GM12892 (cell line): Measurements from ENCODE around the gene PDYN.

ENCODE experiments used
- DNase-seq: peaks from one replicate; pipeline ENCODE4 v3.0.0; 2011; ENCODE audit not compliant: insufficient read length
- FAIRE-seq: peaks from 2 replicates; lab custom pipeline; 2011; peaks lifted over from hg19 to GRCh38; lab: Jason Lieb, UNC
- POLR2A ChIP-seq: IDR thresholded peaks from 2 replicates; pipeline ENCODE4 v1.6.1; 2011; ENCODE audit warnings: low read depth, low read length, control low read depth
- POLR2AphosphoS5 ChIP-seq: IDR thresholded peaks from 2 replicates; pipeline ENCODE4 v1.6.1; 2011; ENCODE audit warnings: low read depth, low read length, control low read depth
- TAF1 ChIP-seq: IDR thresholded peaks from 2 replicates; pipeline ENCODE4 v1.6.1; 2011; ENCODE audit warnings: low read depth, mild to moderate bottlenecking, control low read depth, low read length, borderline replicate concordance

Gene PDYN

DNA sequence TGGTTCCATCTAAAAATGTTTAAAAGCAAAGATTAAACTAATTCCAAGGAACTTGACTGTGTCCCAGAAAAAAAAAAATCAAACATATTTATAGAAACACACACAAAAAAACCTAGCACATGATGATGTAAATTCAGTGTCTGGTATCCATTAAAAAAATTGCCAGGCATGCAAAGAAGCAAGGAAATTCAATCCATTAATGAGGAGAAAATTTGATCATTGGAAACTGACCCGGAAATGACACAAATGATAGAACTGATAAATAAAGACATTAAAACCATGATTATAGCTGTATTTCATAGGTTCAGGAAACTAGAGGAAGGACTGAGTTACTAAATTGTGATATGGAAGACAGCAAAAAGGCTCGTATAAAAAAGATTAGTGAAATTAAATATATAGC lies 34.7 kb downstream of the PDYN start:
- DNase-seq (no peak), FAIRE-seq (no peak)
- TF ChIP-seq POLR2A (no peak), TAF1 (no peak), POLR2AphosphoS5 (no peak)

DNA sequence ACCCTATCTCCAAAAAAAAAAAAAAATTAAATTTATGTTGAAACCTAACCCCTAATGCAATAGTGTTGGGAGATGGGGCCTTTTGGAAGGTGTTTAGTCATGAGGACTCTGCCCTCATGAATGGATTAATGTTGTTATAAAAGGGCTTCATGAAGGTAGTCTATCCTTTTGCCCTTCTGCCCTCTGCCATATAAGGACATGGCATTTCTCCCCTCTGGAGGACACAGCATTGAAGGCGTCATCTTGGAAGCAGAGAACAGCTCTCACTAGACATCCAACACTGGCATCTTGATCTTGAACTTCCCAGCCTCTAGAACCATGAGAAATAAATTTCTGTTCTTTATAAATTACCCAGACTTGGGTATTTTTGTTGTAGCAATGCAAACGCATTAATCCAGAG lies 35.4 kb downstream of the PDYN start:
- DNase-seq = no peak
- no peak for TF ChIP-seq TAF1
- TF ChIP-seq POLR2AphosphoS5 = no peak
- no peak for TF ChIP-seq POLR2A
- FAIRE-seq = no peak

DNA sequence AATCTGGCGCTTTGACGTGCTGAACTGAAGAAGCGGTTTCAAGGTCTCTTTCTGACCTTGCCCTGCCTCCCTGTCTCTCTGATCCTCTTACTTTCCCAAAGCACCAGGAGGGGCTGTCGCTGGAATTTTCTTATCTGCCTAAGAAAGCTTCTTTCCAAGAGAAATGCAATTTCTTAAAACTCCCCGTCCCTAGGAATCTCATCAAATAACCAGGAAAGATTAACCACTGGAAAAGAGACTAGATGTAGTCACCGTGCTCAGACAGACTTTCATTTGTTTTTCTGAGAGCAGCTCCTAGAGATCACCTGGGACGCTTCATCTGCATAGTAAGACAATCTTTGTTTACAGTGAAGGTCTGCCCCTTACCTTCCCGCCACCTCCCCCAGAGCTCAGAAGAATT lies 38.6 kb downstream of the PDYN start:
- TF ChIP-seq POLR2A (no peak), POLR2AphosphoS5 (no peak), TAF1 (no peak)
- FAIRE-seq (no peak), DNase-seq (no peak)

DNA sequence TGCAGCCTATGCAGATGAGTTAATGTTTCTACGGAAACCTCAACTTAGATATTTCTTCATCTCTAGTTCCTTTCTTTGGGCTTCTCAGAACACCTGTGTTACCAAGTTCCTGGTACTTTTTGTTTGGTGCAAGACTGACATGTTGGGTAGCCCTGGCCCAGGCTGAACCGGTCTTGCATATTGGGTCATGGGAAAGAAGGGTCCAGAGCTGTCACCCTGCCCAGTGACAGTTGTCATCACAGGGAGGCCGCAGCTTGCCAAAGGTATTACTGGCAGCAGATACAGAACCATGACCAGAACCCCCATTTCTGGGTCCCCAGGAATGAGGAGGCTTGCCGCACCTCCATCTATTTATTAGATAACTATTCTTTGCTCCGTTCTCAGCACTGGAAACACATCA lies 40.2 kb downstream of the PDYN start:
- no peak for FAIRE-seq

DNA sequence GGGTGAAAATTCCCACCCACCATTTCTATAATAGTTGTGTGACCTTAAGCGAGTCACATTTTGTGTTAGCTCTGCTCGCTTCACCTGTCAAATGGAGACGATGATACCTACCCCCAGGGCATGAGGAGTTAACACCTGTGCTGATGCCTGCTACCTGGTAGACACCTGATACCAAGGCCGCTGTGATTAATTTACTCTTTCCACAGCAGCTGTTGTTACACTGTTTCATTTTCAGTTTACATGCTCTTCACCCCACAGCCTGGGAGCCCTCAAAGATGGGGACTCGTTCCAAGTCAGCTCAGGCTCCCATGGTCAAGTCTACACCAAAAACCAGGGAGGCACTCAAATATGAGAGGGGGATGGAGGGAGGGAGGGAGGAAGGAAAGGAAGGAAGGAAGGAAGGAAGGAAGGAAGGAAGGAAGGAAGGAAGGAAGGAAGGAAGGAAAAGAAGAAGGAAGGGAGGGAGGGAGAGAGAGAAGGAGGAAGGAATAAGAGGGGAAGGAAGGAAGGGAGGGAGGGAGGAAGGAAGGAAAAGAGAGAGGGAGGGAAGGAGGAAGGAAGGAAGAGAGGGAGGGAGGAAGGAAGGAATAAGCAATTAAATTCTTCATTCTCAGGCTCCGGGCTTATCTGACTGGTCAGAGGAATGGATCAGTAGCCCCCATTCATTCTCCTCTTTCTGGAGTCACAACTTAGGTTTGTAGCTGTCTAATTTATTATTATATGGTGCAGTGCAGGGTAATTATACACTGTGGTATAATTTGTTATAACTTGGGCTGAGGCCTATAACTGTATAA lies 40.9 kb downstream of the PDYN start:
- FAIRE-seq (peak; percentile 24), DNase-seq (no peak)
- TF ChIP-seq TAF1 (no peak), POLR2AphosphoS5 (no peak), POLR2A (no peak)

More for the DNA sequence above, 40.2 kb downstream of the PDYN start:
- DNase-seq = no peak
- no peak for TF ChIP-seq POLR2AphosphoS5
- TF ChIP-seq TAF1 = no peak
- TF ChIP-seq POLR2A = no peak

DNA sequence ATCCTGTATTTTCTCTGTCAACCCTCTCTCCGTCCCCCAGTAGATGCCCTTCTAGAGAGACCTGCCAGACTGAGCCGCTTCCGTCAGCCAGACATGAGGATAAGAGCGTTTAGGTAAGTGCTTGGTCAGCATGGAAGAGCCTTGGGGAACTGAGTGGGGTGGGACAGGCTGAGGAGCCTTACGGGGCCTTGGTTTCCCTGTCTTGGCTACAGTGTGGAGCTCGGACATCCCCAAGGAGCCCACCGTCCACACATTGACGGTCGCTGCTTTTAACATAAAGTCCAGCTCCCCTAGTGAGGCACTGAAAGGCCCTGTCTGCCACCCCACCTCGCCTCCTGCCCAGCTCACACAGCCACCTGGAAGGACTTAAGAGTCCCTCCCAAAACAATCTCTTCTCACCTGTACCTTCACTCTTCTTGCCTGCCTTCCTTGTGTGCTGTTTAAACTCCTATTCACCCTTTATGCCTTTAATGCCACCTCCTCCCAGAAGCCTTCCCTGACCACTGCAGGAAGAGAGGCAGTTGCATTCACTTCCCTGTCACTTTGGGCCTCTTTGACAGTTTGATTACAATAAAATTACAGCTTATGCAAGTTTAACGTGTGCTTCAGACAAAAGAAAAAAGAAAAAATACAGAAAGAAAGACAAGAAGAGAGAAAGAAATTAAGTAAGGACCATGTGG lies 42.3 kb downstream of the PDYN start:
- FAIRE-seq (no peak), DNase-seq (no peak)
- TF ChIP-seq POLR2A = no peak
- TF ChIP-seq POLR2AphosphoS5 = no peak
- no peak for TF ChIP-seq TAF1

DNA sequence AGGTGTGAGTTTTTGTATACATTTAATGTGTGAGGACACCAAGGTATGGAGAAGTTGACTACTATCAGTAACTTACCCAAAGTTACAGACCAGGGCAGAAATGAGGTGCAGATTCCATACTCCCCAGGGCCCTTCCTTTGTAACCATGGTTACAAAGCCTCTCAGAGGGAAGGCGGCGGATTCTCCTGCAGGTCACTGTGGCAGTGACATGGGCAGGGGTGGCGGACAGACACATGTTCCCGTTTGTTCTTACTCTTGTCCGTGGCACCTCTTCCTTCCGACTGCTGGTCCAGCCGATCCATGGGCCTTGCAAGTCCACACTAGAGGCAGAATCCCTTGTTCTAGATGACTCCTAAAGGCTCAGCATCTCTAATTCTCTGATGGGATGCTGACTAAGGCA lies 43.0 kb downstream of the PDYN start:
- no peak for DNase-seq
- no peak for FAIRE-seq
- TF ChIP-seq POLR2AphosphoS5 = no peak
- no peak for TF ChIP-seq POLR2A
- no peak for TF ChIP-seq TAF1

DNA sequence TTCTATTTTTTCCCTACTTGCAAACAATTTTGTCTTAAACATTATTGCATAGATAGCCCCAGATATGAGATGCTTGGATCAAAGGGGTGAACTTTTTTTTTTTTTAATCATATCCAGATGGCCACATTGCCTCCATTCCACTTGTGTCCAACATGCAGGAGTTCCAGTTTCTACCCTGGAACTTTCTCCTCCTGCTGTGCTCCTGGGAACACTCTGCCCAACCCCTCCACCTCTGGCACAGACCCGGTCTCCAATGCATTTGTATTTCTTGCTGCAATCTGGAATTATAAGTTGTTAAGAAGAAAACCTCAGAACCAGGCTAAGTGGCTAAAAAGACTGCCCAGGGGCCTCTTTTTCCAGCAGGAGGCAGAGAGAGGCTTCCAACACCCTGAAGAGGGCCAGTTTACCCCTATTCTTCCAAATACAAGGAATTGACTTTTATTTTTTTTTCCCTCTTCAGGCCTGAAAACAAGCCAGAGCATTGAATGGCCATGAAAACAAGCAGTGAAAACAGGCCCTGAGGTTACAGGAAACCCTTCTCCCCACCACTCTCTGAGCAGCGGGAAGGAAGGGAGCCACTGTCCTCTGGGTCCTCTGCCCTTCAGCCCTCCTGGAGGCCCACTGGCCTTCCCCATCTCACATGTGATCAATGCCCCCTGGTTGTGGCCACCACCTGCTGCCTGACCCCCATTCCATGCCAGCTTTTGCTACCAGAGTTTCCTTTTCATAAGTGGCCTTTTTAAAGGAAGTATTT lies 44.3 kb downstream of the PDYN start:
- no peak for DNase-seq
- FAIRE-seq = no peak
- TF ChIP-seq POLR2A (no peak), TAF1 (no peak), POLR2AphosphoS5 (no peak)

DNA sequence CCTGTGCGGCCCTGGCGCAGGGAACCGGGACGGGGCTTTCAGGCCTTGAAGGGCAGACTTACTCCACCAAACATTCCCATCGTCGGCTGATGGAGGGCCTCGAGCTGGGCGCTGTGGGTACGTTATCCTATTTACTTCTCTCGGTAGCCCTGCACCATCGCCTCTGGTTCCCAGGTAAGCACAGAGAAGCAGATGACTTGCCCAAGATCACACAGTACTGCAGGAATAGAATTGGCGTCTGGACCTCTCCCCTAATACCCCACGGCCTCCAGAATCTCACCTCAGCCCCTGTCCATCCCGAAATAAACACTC lies 46.4 kb downstream of the PDYN start:
- DNase-seq (no peak), FAIRE-seq (no peak)
- TF ChIP-seq TAF1 = no peak
- no peak for TF ChIP-seq POLR2A
- TF ChIP-seq POLR2AphosphoS5 = no peak

DNA sequence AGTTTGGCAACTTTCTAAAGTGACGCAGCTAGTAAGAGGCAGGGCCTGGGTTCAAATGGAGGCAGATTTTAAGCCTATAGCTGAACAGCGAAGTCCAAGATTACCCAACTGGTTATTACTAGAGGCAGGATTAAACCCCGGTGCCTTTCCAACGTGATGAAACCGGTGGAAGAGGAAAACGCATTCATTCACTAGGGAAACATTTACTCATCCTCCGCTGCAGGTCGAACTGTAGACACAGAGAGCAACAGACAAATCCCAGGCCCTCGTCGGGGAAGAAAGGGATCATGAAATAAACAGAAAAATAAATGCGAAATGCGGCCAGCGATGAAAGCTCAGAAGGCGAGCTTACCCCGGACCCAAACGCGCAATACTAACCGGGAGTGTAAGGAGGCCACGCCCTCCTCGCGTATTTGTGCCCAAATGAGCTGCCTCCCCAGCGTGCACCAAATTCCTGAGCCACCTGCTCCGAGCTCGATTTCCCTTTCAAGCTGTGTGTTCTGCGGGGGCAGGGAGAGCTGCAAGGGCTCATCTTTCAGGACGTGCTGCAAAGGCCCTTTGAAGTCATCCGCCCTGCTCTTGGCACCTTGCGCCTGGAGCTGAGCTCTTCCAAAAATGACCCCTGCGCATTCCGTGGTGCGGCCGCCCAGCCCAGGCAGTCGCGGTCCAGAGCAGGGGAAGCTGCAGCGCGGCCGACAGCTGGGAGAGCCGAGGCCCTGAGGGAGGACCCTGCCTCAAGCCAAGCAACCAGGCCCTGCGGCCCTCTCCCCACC lies 46.9 kb downstream of the PDYN start:
- FAIRE-seq = no peak
- DNase-seq = no peak
- TF ChIP-seq TAF1 (no peak), POLR2A (no peak), POLR2AphosphoS5 (no peak)

DNA sequence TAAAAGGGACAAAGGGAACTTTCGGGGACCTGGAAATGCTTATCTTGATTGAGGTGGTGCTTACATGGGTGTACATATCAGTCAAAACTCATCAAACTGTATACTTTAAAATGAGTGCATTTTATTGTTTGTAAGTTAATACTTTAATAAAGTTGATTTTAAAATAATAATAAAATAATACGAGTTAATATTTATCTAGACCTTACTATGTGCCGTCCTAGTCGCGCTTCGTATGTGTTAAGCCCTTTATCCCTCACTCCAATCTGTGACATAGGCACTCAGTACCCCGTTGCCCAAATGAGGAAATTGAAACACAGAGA lies 47.5 kb downstream of the PDYN start:
- TF ChIP-seq POLR2A (no peak), TAF1 (no peak), POLR2AphosphoS5 (no peak)
- DNase-seq (no peak), FAIRE-seq (no peak)
